Measurements from ENCODE around the gene COL16A1.

COL16A1 gene

GRCh38 chr1:31703431-31704270 is at the start of gene COL16A1:
Gene COL16A1, minus strand, starts transcription at chr1:31704017. Its CDS starts 1,824 bp downstream, at chr1:31702193.
- no peak for DNase-seq

GRCh38 chr1:31752952-31753475 is 49.2 kb upstream of the COL16A1 start:
- no peak for DNase-seq

GRCh38 chr1:31752258-31752657 is 48.4 kb upstream of the COL16A1 start:
- DNase-seq, result no peak

GRCh38 chr1:31751822-31752241 is 48.0 kb upstream of the COL16A1 start:
- DNase-seq, result no peak

- peak; percentile 15 for DNase-seq
Measured at GRCh38 chr1:31750858-31751510, 47.2 kb upstream of the COL16A1 start.

GRCh38 chr1:31749785-31750735 is 46.2 kb upstream of the COL16A1 start:
- no peak for DNase-seq

GRCh38 chr1:31748365-31748764 is 44.5 kb upstream of the COL16A1 start:
- DNase-seq, result no peak

- DNase-seq, result no peak
Measured at GRCh38 chr1:31747304-31747703, 43.5 kb upstream of the COL16A1 start.

- DNase-seq, result no peak
Measured at GRCh38 chr1:31746687-31747086, 42.9 kb upstream of the COL16A1 start.

- DNase-seq, result no peak
Measured at GRCh38 chr1:31745946-31746670, 42.3 kb upstream of the COL16A1 start.

GRCh38 chr1:31745096-31745945 is 41.5 kb upstream of the COL16A1 start:
- DNase-seq, result peak; percentile 64

- DNase-seq, result no peak
Measured at GRCh38 chr1:31744165-31744888, 40.5 kb upstream of the COL16A1 start.

GRCh38 chr1:31742462-31743212 is 38.8 kb upstream of the COL16A1 start:
- DNase-seq, result no peak

GRCh38 chr1:31739346-31739745 is 35.5 kb upstream of the COL16A1 start:
- DNase-seq, result peak; percentile 67

- no peak for DNase-seq
Measured at GRCh38 chr1:31736675-31737074, 32.9 kb upstream of the COL16A1 start.

- DNase-seq, result no peak
Measured at GRCh38 chr1:31735571-31735970, 31.8 kb upstream of the COL16A1 start.

- DNase-seq, result no peak
Measured at GRCh38 chr1:31734582-31735107, 30.8 kb upstream of the COL16A1 start.

- DNase-seq, result no peak
Measured at GRCh38 chr1:31733389-31734219, 29.8 kb upstream of the COL16A1 start.
